GM12891 (cell line): ENCODE results near the gene SLPI.

Source experiments
- DNase-seq: peaks from one replicate; pipeline ENCODE4 v3.0.0; 2011; ENCODE audit warnings: low spot score; ENCODE audit not compliant: insufficient read length
- FAIRE-seq: peaks from 2 replicates; lab custom pipeline; 2011; peaks lifted over from hg19 to GRCh38; lab: Jason Lieb, UNC
- PAX5 ChIP-seq: IDR thresholded peaks from 2 replicates; pipeline ENCODE4 v1.6.1; 2011; ENCODE audit warnings: low read length, moderate library complexity, mild to moderate bottlenecking; ENCODE audit not compliant: insufficient read depth, severe bottlenecking
- POLR2A ChIP-seq: IDR thresholded peaks from 2 replicates; pipeline ENCODE4 v1.6.1; 2011; ENCODE audit warnings: low read depth, low read length, control low read depth
- POLR2AphosphoS5 ChIP-seq: IDR thresholded peaks from 2 replicates; pipeline ENCODE4 v1.6.1; 2011; ENCODE audit warnings: low read depth, low read length, control low read depth
- POU2F2 ChIP-seq: IDR thresholded peaks from 2 replicates; pipeline ENCODE4 v1.6.1; 2011; ENCODE audit warnings: low read depth, mild to moderate bottlenecking, control low read depth, low read length, moderate library complexity
- SPI1 ChIP-seq: IDR thresholded peaks from 2 replicates; pipeline ENCODE4 v1.6.1; 2011; ENCODE audit warnings: low read depth, low read length, control low read depth
- TAF1 ChIP-seq: IDR thresholded peaks from 2 replicates; pipeline ENCODE4 v1.6.1; 2011; ENCODE audit warnings: low read depth, low read length, control low read depth

Gene SLPI

GRCh38 chr20:45292343-45292742 lies 38.0 kb upstream of the SLPI start:
- DNase-seq (no peak), FAIRE-seq (no peak)
- no peak for TF ChIP-seq TAF1
- TF ChIP-seq POLR2AphosphoS5, result no peak
- TF ChIP-seq POU2F2, result no peak
- TF ChIP-seq PAX5, result no peak
- TF ChIP-seq POLR2A, result no peak
- no peak for TF ChIP-seq SPI1

DNA sequence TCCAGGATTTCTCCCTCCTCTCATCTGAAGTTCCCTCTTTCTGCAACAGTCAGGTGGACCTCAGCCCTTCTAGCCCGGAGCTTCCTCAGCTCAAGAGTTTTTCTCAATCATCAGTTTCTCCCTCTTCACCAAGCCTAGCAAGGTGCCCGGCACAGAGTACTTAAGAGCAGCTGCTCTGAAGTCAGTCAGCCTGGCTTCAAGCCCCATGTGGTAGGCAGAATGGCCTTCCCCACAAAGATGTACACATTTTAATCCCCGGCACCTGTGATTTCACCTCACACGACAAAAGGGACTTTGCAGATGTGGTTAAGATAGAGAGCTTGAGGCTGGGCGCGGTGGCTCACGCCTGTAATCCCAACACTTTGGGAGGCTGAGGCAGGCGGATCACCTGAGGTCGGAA lies 37.2 kb upstream of the SLPI start:
- FAIRE-seq (no peak), DNase-seq (no peak)

GRCh38 chr20:45290677-45291355 lies 36.5 kb upstream of the SLPI start:
- peak; percentile 33 for FAIRE-seq
- no peak for TF ChIP-seq POLR2A
- no peak for TF ChIP-seq POU2F2
- TF ChIP-seq PAX5, result no peak
- peak; percentile 77 for TF ChIP-seq SPI1
- DNase-seq, result peak; percentile 51

More for the DNA sequence above, 37.2 kb upstream of the SLPI start:
- TF ChIP-seq POU2F2 (no peak), POLR2A (no peak)

DNA sequence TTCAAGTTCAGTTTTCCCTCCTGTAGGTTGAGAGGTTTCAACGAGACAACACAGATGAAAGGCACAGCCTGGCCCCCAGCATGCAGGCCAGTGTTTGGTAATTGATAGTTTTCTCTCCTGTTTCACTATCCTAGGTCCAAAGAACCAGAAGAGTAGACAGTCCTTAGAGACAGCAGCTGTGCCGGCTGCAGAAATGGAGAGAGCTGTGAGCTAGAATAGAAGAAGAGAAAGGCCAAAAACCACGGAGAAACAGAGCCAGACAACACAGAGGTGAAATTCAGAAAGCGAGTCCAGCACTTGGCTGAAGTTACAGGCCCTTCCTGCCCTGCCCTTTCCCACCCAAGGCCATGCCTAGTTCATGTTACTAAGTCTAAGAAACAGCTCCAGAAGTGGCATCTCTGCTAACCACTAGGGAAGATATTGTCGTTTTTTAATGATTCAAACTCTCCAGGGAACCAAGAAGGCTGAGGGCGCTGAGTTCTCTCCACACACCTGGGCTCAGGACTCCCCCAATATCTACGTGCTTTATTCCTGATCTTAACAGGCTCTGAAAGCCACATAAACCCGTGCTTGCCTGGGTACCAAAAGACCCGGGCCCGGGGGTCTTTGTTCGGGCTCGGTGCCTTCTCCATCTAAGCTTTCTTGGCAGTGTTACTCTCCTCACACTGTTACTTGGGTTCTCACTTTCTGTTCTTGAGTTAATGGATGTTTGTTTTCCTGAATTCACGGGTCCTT lies 35.7 kb upstream of the SLPI start:
- no peak for TF ChIP-seq SPI1
- no peak for TF ChIP-seq POLR2AphosphoS5
- TF ChIP-seq POU2F2, result no peak
- no peak for TF ChIP-seq POLR2A
- TF ChIP-seq TAF1, result no peak
- TF ChIP-seq PAX5, result no peak
- DNase-seq (no peak), FAIRE-seq (no peak)

GRCh38 chr20:45288860-45289259 lies 34.5 kb upstream of the SLPI start:
- no peak for DNase-seq
- TF ChIP-seq POLR2AphosphoS5 (no peak), TAF1 (no peak), POU2F2 (no peak), PAX5 (no peak), POLR2A (no peak), SPI1 (no peak)
- FAIRE-seq, result no peak

DNA sequence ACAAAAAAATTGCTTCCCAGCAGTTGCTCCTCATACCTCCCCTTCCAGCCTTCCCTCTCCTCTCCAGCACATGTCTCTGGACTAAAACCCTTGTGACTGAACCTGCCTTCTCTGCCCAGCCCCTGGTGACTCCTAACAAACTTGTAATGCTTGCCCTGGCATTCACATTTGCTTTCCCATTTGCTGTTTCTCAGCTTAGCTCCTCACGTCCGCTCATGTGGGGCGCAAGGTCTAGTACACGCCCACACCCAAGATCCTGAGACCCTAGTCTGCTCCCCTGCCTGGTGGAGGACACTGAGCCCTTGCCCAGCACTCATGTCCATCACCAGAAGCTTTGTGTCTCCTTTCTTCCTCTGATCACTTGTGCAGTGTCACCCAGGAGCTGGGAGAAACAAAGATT lies 34.0 kb upstream of the SLPI start:
- no peak for DNase-seq
- TF ChIP-seq POLR2AphosphoS5 (no peak), TAF1 (no peak), POU2F2 (no peak), POLR2A (no peak), PAX5 (no peak)
- no peak for FAIRE-seq

- DNase-seq (no peak), FAIRE-seq (no peak)
- no peak for TF ChIP-seq POU2F2
- no peak for TF ChIP-seq POLR2A
- TF ChIP-seq SPI1, result no peak
- TF ChIP-seq TAF1, result no peak
- no peak for TF ChIP-seq PAX5
- TF ChIP-seq POLR2AphosphoS5, result no peak
Measured at GRCh38 chr20:45283551-45284057, 29.2 kb upstream of the SLPI start.

GRCh38 chr20:45282700-45283550 lies 28.6 kb upstream of the SLPI start:
- DNase-seq (no peak), FAIRE-seq (no peak)
- TF ChIP-seq POLR2A (no peak), POU2F2 (no peak), SPI1 (no peak), PAX5 (no peak)

GRCh38 chr20:45279992-45280391 lies 25.6 kb upstream of the SLPI start:
- DNase-seq, result no peak
- FAIRE-seq, result no peak
- no peak for TF ChIP-seq SPI1
- TF ChIP-seq POLR2A, result no peak
- TF ChIP-seq POU2F2, result no peak
- no peak for TF ChIP-seq PAX5
- no peak for TF ChIP-seq TAF1
- TF ChIP-seq POLR2AphosphoS5, result no peak
